ENCODE results near the gene CD83. TPM values are rescaled to one million over a fixed set of nuclear protein-coding genes. Genes with fewer than 3 reads are reported as not detected.

Gene CD83
- total RNA-seq, 1 experiment from 2014 or later = 15.2 TPM

DNA sequence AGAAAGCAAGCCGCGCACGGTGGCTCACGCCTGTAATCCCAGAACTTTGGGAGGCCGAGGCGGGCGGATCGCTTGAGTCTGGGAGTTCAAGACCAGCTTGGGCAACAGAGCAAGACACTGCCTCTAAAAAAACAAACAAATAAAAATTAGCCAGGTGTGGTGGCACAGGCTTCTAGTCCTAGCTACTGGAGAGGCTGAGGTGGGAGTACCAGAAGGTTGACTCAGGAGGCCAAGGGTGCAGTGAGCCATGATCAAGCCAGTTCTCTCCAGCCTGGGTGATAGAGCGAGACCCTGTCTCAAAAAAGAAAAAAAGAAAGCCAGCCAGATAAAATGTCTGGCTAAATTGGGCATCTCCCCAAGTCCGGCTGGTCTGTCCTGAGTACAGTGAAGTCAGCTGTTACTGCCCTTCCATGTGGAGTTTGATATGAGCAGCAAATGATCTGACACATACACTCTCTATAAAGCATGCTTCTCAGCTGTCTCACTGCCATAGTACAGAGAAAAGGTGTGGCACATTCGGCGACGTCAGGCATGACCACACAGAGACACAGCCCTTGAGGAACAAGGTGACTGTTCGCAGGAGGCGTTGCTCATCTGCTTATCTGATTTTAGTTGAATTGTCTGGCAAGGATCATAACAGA lies 13.0 kb downstream of the CD83 start:
- H3K4me2 ChIP-seq (ENCODE audit: low read length) = no peak overlapping the region
- no peak overlapping the region for H2AFZ ChIP-seq (ENCODE audit: low read length)
- no peaks in the 10 kb centered on the region for H3K9me3 ChIP-seq (ENCODE audit: low read length)
- H3K36me3 ChIP-seq (ENCODE audit: low read depth, low read length) = 0 out of 2 replicates have a peak, but pooled peaks cover 3% of the 10 kb centered on the region
- no peak overlapping the region for H3K4me3 ChIP-seq (ENCODE audit: low read length)
- CTCF ChIA-PET = no interaction called here
- DNase-seq (peak; percentile 57), ATAC-seq (peak; percentile 63)
- no TSS peak for BruUV-seq (replicated peaks)
- no peaks in the 10 kb centered on the region for H3K79me2 ChIP-seq (ENCODE audit: low read length)
- H3F3A ChIP-seq (ENCODE audit: low read length, unreplicated experiment) = no peaks in the 10 kb centered on the region
- peaks cover 11% of the 10 kb centered on the region for H3K4me1 ChIP-seq (ENCODE audit: insufficient read depth, low read length)
- POLR2A ChIA-PET (ENCODE audit: unreplicated experiment) = no interaction called here
- no peaks in the 10 kb centered on the region for H3K27me3 ChIP-seq (ENCODE audit: low read length)
- no peak overlapping the region for H3K9ac ChIP-seq (ENCODE audit: low read length)
- intact Hi-C loops (cut with micrococcal nuclease) = no loop called here
- H3K27ac ChIP-seq (ENCODE audit: low read length) = 0 out of 2 replicates have a peak overlapping the region, but pooled peaks have one; percentile 6
- TF ChIP-seq, protein P1, sequence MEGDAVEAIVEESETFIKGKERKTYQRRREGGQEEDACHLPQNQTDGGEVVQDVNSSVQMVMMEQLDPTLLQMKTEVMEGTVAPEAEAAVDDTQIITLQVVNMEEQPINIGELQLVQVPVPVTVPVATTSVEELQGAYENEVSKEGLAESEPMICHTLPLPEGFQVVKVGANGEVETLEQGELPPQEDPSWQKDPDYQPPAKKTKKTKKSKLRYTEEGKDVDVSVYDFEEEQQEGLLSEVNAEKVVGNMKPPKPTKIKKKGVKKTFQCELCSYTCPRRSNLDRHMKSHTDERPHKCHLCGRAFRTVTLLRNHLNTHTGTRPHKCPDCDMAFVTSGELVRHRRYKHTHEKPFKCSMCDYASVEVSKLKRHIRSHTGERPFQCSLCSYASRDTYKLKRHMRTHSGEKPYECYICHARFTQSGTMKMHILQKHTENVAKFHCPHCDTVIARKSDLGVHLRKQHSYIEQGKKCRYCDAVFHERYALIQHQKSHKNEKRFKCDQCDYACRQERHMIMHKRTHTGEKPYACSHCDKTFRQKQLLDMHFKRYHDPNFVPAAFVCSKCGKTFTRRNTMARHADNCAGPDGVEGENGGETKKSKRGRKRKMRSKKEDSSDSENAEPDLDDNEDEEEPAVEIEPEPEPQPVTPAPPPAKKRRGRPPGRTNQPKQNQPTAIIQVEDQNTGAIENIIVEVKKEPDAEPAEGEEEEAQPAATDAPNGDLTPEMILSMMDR (conservative IDR thresholded peaks at IDR 0.05; ENCODE audit: low read depth, low read length) = no peak
- TF ChIP-seq EZH2 (IDR thresholded peaks at IDR 0.05; ENCODE audit: low read length, unreplicated experiment) (no peak), EZH2phosphoT487 (IDR thresholded peaks at IDR 0.05; ENCODE audit: borderline replicate concordance, low read length) (no peak)
- H3K9me2 ChIP-seq (replicated peaks; ENCODE audit: low read length) = no peaks in the 10 kb centered on the region
- no peaks in the 10 kb centered on the region for H4K20me1 ChIP-seq (ENCODE audit: low read length)

DNA sequence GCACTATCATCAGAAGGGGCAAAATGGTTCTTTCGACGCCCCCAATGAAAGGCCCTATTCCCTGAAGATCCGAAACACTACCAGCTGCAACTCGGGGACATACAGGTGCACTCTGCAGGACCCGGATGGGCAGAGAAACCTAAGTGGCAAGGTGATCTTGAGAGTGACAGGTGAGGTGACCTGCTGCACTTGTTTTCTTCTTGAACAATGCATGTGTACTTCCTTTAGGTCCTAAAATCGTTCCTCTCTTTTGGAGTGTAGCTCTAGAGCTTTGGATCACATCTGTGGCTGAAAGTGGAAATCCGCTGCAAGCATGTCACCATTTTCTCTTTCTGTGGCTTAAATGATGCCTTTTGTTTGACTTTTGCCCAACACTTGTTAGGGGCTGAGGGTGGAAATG lies 14.0 kb downstream of the CD83 start:
- no peaks in the 10 kb centered on the region for H3F3A ChIP-seq (ENCODE audit: low read length, unreplicated experiment)
- no peak for ATAC-seq
- DNase-seq = no peak
- H3K4me1 ChIP-seq (ENCODE audit: insufficient read depth, low read length) = peaks cover 11% of the 10 kb centered on the region
- no peaks in the 10 kb centered on the region for H4K20me1 ChIP-seq (ENCODE audit: low read length)
- H3K4me2 ChIP-seq (ENCODE audit: low read length) = no peak overlapping the region
- H3K79me2 ChIP-seq (ENCODE audit: low read length) = no peaks in the 10 kb centered on the region
- H3K27me3 ChIP-seq (ENCODE audit: low read length) = no peaks in the 10 kb centered on the region
- no peak overlapping the region for H3K9ac ChIP-seq (ENCODE audit: low read length)
- ChIA-PET CTCF (no interaction called here), POLR2A (ENCODE audit: unreplicated experiment) (no interaction called here)
- H3K27ac ChIP-seq (ENCODE audit: low read length) = no peak overlapping the region
- BruUV-seq (replicated peaks) = no TSS peak
- H3K9me2 ChIP-seq (replicated peaks; ENCODE audit: low read length) = no peaks in the 10 kb centered on the region
- TF ChIP-seq EZH2phosphoT487 (IDR thresholded peaks at IDR 0.05; ENCODE audit: borderline replicate concordance, low read length) = no peak
- TF ChIP-seq EZH2 (IDR thresholded peaks at IDR 0.05; ENCODE audit: low read length, unreplicated experiment) = no peak
- TF ChIP-seq, protein P1 (conservative IDR thresholded peaks at IDR 0.05; ENCODE audit: low read depth, low read length) = no peak
- H3K9me3 ChIP-seq (ENCODE audit: low read length) = no peaks in the 10 kb centered on the region
- H3K36me3 ChIP-seq (ENCODE audit: low read depth, low read length) = 0 out of 2 replicates have a peak, but pooled peaks cover 3% of the 10 kb centered on the region
- intact Hi-C loops (cut with micrococcal nuclease) = no loop called here
- no peak overlapping the region for H3K4me3 ChIP-seq (ENCODE audit: low read length)
- no peak overlapping the region for H2AFZ ChIP-seq (ENCODE audit: low read length)

DNA sequence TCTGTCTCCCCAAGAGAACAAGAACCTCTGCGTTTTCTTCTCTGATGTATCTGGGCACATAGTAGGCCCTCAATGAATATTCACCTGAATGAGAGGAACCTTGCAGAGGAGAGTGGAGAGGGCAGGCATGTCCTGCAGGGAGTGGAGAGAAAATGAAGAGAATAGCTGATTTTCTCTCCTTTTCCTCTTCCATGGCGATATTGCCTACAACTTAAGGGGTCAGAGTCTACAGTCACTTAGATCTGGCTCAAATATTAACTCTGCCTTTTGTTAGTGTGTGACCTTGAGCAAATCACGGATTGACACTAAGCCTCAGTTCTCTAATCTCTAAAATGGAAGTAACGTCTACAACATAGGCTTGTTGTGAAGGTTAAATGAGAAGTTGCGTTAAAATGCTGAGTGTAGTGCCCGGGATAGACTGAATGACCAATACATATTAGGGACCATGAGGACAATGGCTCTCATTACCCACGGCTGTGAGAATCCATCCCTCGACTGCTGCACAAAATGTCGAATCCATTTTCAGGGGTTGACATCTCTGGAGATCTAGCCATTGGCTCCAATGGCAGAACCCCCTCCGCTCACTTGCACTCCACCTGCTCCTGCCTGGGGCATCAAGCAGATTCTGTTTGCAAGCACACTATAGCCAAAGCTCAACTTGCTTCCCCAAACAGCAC lies 14.8 kb downstream of the CD83 start:
- CTCF ChIA-PET = no interaction called here
- H2AFZ ChIP-seq (ENCODE audit: low read length) = no peak overlapping the region
- intact Hi-C loops (cut with micrococcal nuclease) = no loop called here
- H3K27ac ChIP-seq (ENCODE audit: low read length) = no peak overlapping the region
- H3K36me3 ChIP-seq (ENCODE audit: low read depth, low read length) = 0 out of 2 replicates have a peak, but pooled peaks cover 3% of the 10 kb centered on the region
- no peaks in the 10 kb centered on the region for H3K79me2 ChIP-seq (ENCODE audit: low read length)
- H3K4me3 ChIP-seq (ENCODE audit: low read length) = no peak overlapping the region
- no peaks in the 10 kb centered on the region for H3K27me3 ChIP-seq (ENCODE audit: low read length)
- H4K20me1 ChIP-seq (ENCODE audit: low read length) = no peaks in the 10 kb centered on the region
- ATAC-seq = no peak
- DNase-seq = no peak
- BruUV-seq (replicated peaks) = no TSS peak
- TF ChIP-seq EZH2phosphoT487 (IDR thresholded peaks at IDR 0.05; ENCODE audit: borderline replicate concordance, low read length) (no peak), EZH2 (IDR thresholded peaks at IDR 0.05; ENCODE audit: low read length, unreplicated experiment) (no peak)
- TF ChIP-seq, protein P1 (conservative IDR thresholded peaks at IDR 0.05; ENCODE audit: low read depth, low read length) = no peak
- no peak overlapping the region for H3K9ac ChIP-seq (ENCODE audit: low read length)
- no peaks in the 10 kb centered on the region for H3F3A ChIP-seq (ENCODE audit: low read length, unreplicated experiment)
- H3K4me1 ChIP-seq (ENCODE audit: insufficient read depth, low read length) = peaks cover 11% of the 10 kb centered on the region
- H3K9me2 ChIP-seq (replicated peaks; ENCODE audit: low read length) = no peaks in the 10 kb centered on the region
- no peaks in the 10 kb centered on the region for H3K9me3 ChIP-seq (ENCODE audit: low read length)
- POLR2A ChIA-PET (ENCODE audit: unreplicated experiment) = interaction anchor here (0.6 kb wide), 1 partner anchor 78 kb away, joined by 4 read pairs; no protein-coding TSS in a partner anchor
- H3K4me2 ChIP-seq (ENCODE audit: low read length) = no peak overlapping the region
